Body of pancreas (tissue), 4 donors: Measurements from ENCODE around the gene IGFALS.

Experiments used
- POLR2A ChIP-seq, 3 donors: fragments of 450-650 bp; IDR thresholded peaks; one replicate each; pipeline ENCODE4 v1.6.1; 2016; ENCODE audit warnings: antibody characterized with exemption in 3 of 3, mild to moderate bottlenecking in 2 of 3
- TF ChIP-seq, protein P1 (sequence below), 7 experiments: fragments of 450-650 bp in 4 of 7; fragments of 200-600 bp in 3 of 7; sonication (generic) in 3 of 7; IDR thresholded peaks; one replicate each; pipeline ENCODE4 v1.5.1; 2016 to 2019; ENCODE audit warnings: antibody characterized with exemption in 7 of 7

DNA sequence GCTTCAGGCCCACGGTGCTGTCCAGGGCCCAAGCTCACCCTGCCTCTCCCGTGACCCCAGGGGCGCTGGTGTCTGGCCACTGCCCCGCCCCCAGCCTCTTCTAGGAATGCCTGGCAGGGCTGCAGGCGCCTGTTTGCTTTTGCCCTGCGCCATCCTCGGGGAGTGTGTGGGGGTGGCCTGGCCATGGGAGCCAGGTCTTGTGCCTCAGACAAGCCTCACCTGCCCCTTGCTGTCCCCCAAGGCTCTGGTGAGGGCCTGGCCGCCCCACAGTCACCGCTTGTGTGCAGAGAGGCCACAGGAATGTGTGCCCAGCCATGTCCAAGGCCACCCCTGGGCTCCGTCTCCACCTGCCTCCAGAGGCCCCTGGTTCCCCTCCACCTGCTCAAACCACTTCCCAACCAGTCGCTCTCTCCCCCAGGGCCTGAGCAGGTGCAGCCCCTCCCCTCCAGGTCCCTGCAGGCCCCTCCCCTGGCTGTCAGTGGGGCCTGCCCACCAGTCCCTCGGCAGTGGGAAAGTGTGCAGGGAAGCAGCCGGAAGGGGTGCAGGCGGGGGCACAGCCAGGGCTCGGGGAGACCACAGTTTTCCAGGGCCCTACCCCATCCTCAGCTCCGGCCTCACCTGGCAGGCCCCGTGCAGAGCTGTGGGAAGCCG lies 841 bp upstream of the IGFALS start:
- TF ChIP-seq, protein P1, sequence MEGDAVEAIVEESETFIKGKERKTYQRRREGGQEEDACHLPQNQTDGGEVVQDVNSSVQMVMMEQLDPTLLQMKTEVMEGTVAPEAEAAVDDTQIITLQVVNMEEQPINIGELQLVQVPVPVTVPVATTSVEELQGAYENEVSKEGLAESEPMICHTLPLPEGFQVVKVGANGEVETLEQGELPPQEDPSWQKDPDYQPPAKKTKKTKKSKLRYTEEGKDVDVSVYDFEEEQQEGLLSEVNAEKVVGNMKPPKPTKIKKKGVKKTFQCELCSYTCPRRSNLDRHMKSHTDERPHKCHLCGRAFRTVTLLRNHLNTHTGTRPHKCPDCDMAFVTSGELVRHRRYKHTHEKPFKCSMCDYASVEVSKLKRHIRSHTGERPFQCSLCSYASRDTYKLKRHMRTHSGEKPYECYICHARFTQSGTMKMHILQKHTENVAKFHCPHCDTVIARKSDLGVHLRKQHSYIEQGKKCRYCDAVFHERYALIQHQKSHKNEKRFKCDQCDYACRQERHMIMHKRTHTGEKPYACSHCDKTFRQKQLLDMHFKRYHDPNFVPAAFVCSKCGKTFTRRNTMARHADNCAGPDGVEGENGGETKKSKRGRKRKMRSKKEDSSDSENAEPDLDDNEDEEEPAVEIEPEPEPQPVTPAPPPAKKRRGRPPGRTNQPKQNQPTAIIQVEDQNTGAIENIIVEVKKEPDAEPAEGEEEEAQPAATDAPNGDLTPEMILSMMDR (IDR thresholded peaks at IDR 0.05), result no peak
- peak in 2 of 3 donors; percentile 41 to 53 for TF ChIP-seq POLR2A (IDR thresholded peaks at IDR 0.05)
